WTC11 (cell line): ENCODE measurements around the gene CXCL5. TPM values are rescaled to one million over a fixed set of nuclear protein-coding genes. Genes with fewer than 3 reads are reported as not detected.

Experiments
- ATAC-seq: fragments of 200-7000 bp; cut with Tn5 transposase; 2 replicates; pipeline ENCODE4 v1.10.0; 2021; ENCODE audit warnings: mild to moderate bottlenecking, moderate library complexity
- CTCF ChIA-PET: fragments of 300-600 bp; sonication (Branson Sonifier 250); formaldehyde crosslinking; loops from one replicate; lab custom pipeline; 2021; ENCODE audit warnings: antibody characterized with exemption; lab: Charles Lee
- POLR2A ChIA-PET: fragments of 350-600 bp; sonication (Branson Sonifier 250); formaldehyde crosslinking; loops from one replicate; lab custom pipeline; 2021; ENCODE audit warnings: antibody characterized with exemption; lab: Charles Lee
- DNase-seq: peaks from one replicate; pipeline ENCODE4 v3.0.0; 2021; ENCODE audit warnings: low spot score
- H3K27ac Mint-ChIP-seq: 2 replicates; pipeline ENCODE4 v1.8.0; 2021; ENCODE audit warnings: mixed read lengths
- H3K27me3 Mint-ChIP-seq: 2 replicates; pipeline ENCODE4 v1.8.0; 2021; ENCODE audit warnings: low read depth, mild to moderate bottlenecking, moderate library complexity, mixed read lengths
- H3K36me3 Mint-ChIP-seq: 2 replicates; pipeline ENCODE4 v1.8.0; 2021; ENCODE audit warnings: mixed read lengths
- H3K4me1 Mint-ChIP-seq: 2 replicates; pipeline ENCODE4 v1.8.0; 2022; ENCODE audit warnings: mixed read lengths
- H3K4me3 Mint-ChIP-seq: 2 replicates; pipeline ENCODE4 v1.8.0; 2021; ENCODE audit warnings: mild to moderate bottlenecking, moderate library complexity, mixed read lengths
- H3K9me3 Mint-ChIP-seq: 2 replicates; pipeline ENCODE4 v1.8.0; 2021; ENCODE audit warnings: mixed read lengths
- ATF6 ChIP-seq: sonication (generic); formaldehyde crosslinking; IDR thresholded peaks from 2 replicates; pipeline ENCODE4 v1.8.1; 2023; ENCODE audit warnings: mild to moderate bottlenecking, missing genetic modification reagents
- CREB1 ChIP-seq: sonication (generic); formaldehyde crosslinking; IDR thresholded peaks from 2 replicates; pipeline ENCODE4 v1.8.0; 2023; ENCODE audit warnings: mild to moderate bottlenecking, missing genetic modification reagents
- E2F1 ChIP-seq: sonication (generic); formaldehyde crosslinking; IDR thresholded peaks from 2 replicates; pipeline ENCODE4 v1.8.0; 2022; ENCODE audit warnings: mild to moderate bottlenecking, missing genetic modification reagents
- E2F5 ChIP-seq: sonication (generic); formaldehyde crosslinking; IDR thresholded peaks from 2 replicates; pipeline ENCODE4 v1.8.1; 2022; ENCODE audit warnings: mild to moderate bottlenecking, moderate library complexity, missing genetic modification reagents
- ETV6 ChIP-seq: sonication (generic); formaldehyde crosslinking; IDR thresholded peaks from 2 replicates; pipeline ENCODE4 v1.8.1; 2022; ENCODE audit warnings: mild to moderate bottlenecking, missing genetic modification reagents
- HMGXB4 ChIP-seq: sonication (generic); formaldehyde crosslinking; IDR thresholded peaks from 2 replicates; pipeline ENCODE4 v1.8.1; 2023; ENCODE audit warnings: mild to moderate bottlenecking, moderate library complexity, missing genetic modification reagents
- IRF1 ChIP-seq: sonication (generic); formaldehyde crosslinking; IDR thresholded peaks from 2 replicates; pipeline ENCODE4 v1.8.0; 2023; ENCODE audit warnings: missing genetic modification reagents
- JAZF1 ChIP-seq: fragments of 250-450 bp; sonication (Bioruptor Pico); IDR thresholded peaks from 2 replicates; pipeline ENCODE4 v1.9.0; 2021; ENCODE audit warnings: moderate library complexity, mild to moderate bottlenecking, inconsistent platforms
- JUN ChIP-seq: sonication (generic); formaldehyde crosslinking; IDR thresholded peaks from 2 replicates; pipeline ENCODE4 v1.8.0; 2023; ENCODE audit warnings: mild to moderate bottlenecking, missing genetic modification reagents
- MAX ChIP-seq: sonication (generic); formaldehyde crosslinking; IDR thresholded peaks from 2 replicates; pipeline ENCODE4 v1.8.0; 2022; ENCODE audit warnings: mild to moderate bottlenecking, missing genetic modification reagents
- NFYB ChIP-seq: sonication (generic); formaldehyde crosslinking; conservative IDR thresholded peaks from 2 replicates; pipeline ENCODE4 v1.8.0; 2022; ENCODE audit warnings: low read depth, missing genetic modification reagents
- NR3C1 ChIP-seq: sonication (generic); formaldehyde crosslinking; conservative IDR thresholded peaks from 2 replicates; pipeline ENCODE4 v1.8.1; 2023; ENCODE audit warnings: low read depth, mild to moderate bottlenecking, missing genetic modification reagents
- OVOL2 ChIP-seq: fragments of 250-450 bp; sonication (Bioruptor Pico); IDR thresholded peaks from 2 replicates; pipeline ENCODE4 v1.9.0; 2021; ENCODE audit warnings: mild to moderate bottlenecking, borderline replicate concordance
- SMAD4 ChIP-seq: sonication (generic); formaldehyde crosslinking; IDR thresholded peaks from 2 replicates; pipeline ENCODE4 v1.8.0; 2022; ENCODE audit warnings: mild to moderate bottlenecking, missing genetic modification reagents
- SOX15 ChIP-seq: fragments of 250-450 bp; sonication (Bioruptor Pico); IDR thresholded peaks from 2 replicates; pipeline ENCODE4 v1.9.0; 2021; ENCODE audit warnings: mild to moderate bottlenecking
- USF2 ChIP-seq: sonication (generic); formaldehyde crosslinking; IDR thresholded peaks from 2 replicates; pipeline ENCODE4 v1.8.1; 2023; ENCODE audit warnings: mild to moderate bottlenecking, missing genetic modification reagents, moderate library complexity
- ZBTB43 ChIP-seq: sonication (generic); formaldehyde crosslinking; IDR thresholded peaks from 2 replicates; pipeline ENCODE4 v1.8.1; 2023; ENCODE audit warnings: mild to moderate bottlenecking, missing genetic modification reagents
- ZMAT4 ChIP-seq: fragments of 250-450 bp; sonication (Bioruptor Pico); IDR thresholded peaks from 2 replicates; pipeline ENCODE4 v1.9.0; 2021; ENCODE audit warnings: mild to moderate bottlenecking
- ZNF219 ChIP-seq: sonication (generic); formaldehyde crosslinking; IDR thresholded peaks from 2 replicates; pipeline ENCODE4 v1.8.0; 2023; ENCODE audit warnings: missing genetic modification reagents, mild to moderate bottlenecking, borderline replicate concordance
- ZNF317 ChIP-seq: sonication (generic); formaldehyde crosslinking; IDR thresholded peaks from 2 replicates; pipeline ENCODE4 v1.8.1; 2023; ENCODE audit warnings: low read depth, mild to moderate bottlenecking, moderate library complexity, missing genetic modification reagents, borderline replicate concordance
- ZNF416 ChIP-seq: fragments of 250-450 bp; sonication (Bioruptor Pico); IDR thresholded peaks from 2 replicates; pipeline ENCODE4 v1.9.0; 2021; ENCODE audit warnings: mild to moderate bottlenecking, inconsistent platforms
- ZNF425 ChIP-seq: fragments of 250-450 bp; sonication (Bioruptor Pico); conservative IDR thresholded peaks from 2 replicates; pipeline ENCODE4 v1.9.0; 2021; ENCODE audit warnings: mild to moderate bottlenecking
- total RNA-seq: library from RNA; stranded (reverse); gene quantifications from 3 replicates; pipeline ENCODE4 v1.2.3, GENCODE V29; 2021

Gene CXCL5
- total RNA-seq, 1 experiment from 2014 or later, result 3.6 TPM

GRCh38 chr4:73948291-73948690 lies 50.2 kb downstream of the CXCL5 start:
- H3K27ac Mint-ChIP-seq, result no peak overlapping the region
- peaks cover 5% of the 10 kb centered on the region for H3K36me3 Mint-ChIP-seq
- ATAC-seq (no peak), DNase-seq (no peak)
- ChIA-PET CTCF (interaction anchor here (1.0 kb wide), 1 partner anchor 90 kb away, joined by 3 read pairs; the partner anchor contains the start of gene CXCL3), POLR2A (interaction anchor here (0.7 kb wide), 1 partner anchor 46 kb away, joined by 4 read pairs; no protein-coding TSS in a partner anchor)
- H3K4me3 Mint-ChIP-seq, result no peak overlapping the region
- no peak for TF ChIP-seq OVOL2 (CRISPR knock-in tag)
- no peak for TF ChIP-seq JAZF1 (CRISPR knock-in tag)
- no peak for TF ChIP-seq SMAD4
- TF ChIP-seq CREB1, result no peak
- H3K9me3 Mint-ChIP-seq, result peaks cover 8% of the 10 kb centered on the region
- H3K4me1 Mint-ChIP-seq, result peaks cover 47% of the 10 kb centered on the region
- H3K27me3 Mint-ChIP-seq, result peaks cover 73% of the 10 kb centered on the region

GRCh38 chr4:73947239-73947985 lies 51.1 kb downstream of the CXCL5 start:
- H3K4me3 Mint-ChIP-seq, result no peak overlapping the region
- ChIA-PET POLR2A (no interaction called here), CTCF (interaction anchor here (1.0 kb wide), 1 partner anchor 91 kb away, joined by 3 read pairs; the partner anchor contains the start of gene CXCL3)
- peaks cover 81% of the 10 kb centered on the region for H3K27me3 Mint-ChIP-seq
- ATAC-seq, result no peak
- no peak for DNase-seq
- no peak overlapping the region for H3K27ac Mint-ChIP-seq
- 0 out of 2 replicates have a peak, but pooled peaks cover 2% of the 10 kb centered on the region for H3K9me3 Mint-ChIP-seq
- H3K4me1 Mint-ChIP-seq, result peaks cover 41% of the 10 kb centered on the region
- H3K36me3 Mint-ChIP-seq, result no peaks in the 10 kb centered on the region
- TF ChIP-seq USF2 (no peak), MAX (CRISPR knock-in tag) (no peak), NR3C1 (CRISPR knock-in tag) (no peak), HMGXB4 (CRISPR knock-in tag) (no peak), E2F1 (CRISPR knock-in tag) (no peak), ZNF317 (CRISPR knock-in tag) (no peak), E2F5 (CRISPR knock-in tag) (no peak), ZNF416 (CRISPR knock-in tag) (no peak), ZNF219 (CRISPR knock-in tag) (no peak), IRF1 (CRISPR knock-in tag) (no peak), ATF6 (no peak), ZBTB43 (CRISPR knock-in tag) (no peak), SOX15 (CRISPR knock-in tag) (no peak), ZMAT4 (CRISPR knock-in tag) (no peak), ETV6 (CRISPR knock-in tag) (no peak), NFYB (CRISPR knock-in tag) (no peak), ZNF425 (no peak), JUN (CRISPR knock-in tag) (no peak)
